GM21381 (cell line): ENCODE measurements around the gene TMCC2.
A peak's percentile ranks its signal among the peaks of the same experiment; 100 is the strongest.
"Not testable (repeated sequence)": the region's sequence is repeated elsewhere in the genome, so short reads cannot be mapped to it uniquely, and the experiment has no call there.

Source experiments
- ATAC-seq: cut with Tn5 transposase; IDR thresholded peaks from one replicate; pipeline ENCODE4 v1.9.1; 2021; ENCODE audit warnings: mild to moderate bottlenecking, moderate library complexity; ENCODE audit not compliant: unreplicated experiment

Gene TMCC2, protein sequence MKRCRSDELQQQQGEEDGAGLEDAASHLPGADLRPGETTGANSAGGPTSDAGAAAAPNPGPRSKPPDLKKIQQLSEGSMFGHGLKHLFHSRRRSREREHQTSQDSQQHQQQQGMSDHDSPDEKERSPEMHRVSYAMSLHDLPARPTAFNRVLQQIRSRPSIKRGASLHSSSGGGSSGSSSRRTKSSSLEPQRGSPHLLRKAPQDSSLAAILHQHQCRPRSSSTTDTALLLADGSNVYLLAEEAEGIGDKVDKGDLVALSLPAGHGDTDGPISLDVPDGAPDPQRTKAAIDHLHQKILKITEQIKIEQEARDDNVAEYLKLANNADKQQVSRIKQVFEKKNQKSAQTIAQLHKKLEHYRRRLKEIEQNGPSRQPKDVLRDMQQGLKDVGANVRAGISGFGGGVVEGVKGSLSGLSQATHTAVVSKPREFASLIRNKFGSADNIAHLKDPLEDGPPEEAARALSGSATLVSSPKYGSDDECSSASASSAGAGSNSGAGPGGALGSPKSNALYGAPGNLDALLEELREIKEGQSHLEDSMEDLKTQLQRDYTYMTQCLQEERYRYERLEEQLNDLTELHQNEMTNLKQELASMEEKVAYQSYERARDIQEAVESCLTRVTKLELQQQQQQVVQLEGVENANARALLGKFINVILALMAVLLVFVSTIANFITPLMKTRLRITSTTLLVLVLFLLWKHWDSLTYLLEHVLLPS

DNA sequence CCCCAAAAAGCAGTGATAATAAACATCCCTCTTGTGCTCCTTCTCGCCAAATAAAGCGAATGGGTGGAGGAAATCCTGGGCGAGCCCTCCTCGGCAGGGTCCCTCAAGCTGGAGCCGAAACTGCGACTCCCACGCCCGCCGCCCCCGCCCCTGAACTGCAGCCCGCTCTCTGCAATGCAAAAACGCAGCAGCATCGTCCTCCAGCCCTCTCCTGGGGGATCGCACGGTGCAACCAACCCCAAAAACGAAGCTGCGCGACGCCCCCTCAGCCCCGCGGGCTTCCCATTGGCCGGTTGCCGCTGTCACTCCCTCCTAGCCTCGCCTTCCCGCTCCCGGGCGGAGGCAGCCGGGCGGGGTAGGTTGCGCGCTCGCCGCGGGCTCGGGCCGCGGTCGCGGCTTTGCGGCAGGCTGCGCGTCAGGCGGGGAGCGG is at the start of gene TMCC2:
Gene TMCC2 (plus strand): TSS at position 363 of the 430 bp plus-strand sequence. CDS start 619 bp downstream, outside the sequence.
- ATAC-seq = peak; percentile 70

DNA sequence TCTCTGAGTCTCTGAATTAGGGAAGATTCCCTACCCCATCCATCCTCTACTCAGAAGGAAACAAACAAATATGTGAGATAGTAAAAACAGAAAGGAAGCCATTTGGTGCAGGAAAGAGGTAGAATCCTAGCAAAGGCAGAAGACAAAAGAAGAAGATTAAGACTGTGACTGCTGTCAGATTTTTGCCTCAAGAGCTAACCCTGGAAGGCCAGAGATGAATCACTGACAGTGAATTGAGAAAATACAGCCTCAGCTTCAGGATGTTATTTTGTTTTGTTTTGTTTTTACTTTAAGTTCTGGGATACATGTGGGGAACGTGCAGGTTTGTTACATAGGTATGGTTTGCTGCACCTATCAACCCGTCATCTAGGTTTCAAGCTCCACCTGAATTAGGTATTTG is 47.9 kb upstream of the TMCC2 start:
- no peak for ATAC-seq

DNA sequence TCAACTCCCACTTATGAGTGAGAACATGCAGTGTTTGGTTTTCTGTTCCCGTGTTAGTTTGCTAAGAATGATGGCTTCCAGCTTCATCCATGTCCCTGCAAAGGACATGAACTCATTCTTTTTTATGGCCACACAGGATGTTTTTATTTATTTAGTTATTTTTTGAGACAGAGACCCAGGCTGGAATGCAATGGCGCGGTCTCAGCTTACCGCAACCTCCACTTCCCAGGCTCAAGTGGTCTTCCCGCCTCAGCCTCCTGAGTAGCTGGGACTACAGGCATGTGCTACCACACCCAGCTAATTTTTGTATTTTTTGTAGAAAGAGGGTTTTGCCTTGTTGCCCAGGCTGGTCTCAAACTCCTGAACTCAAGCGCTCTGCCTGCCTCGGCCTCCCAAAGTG is 47.4 kb upstream of the TMCC2 start:
- not testable (repeated sequence) for ATAC-seq

DNA sequence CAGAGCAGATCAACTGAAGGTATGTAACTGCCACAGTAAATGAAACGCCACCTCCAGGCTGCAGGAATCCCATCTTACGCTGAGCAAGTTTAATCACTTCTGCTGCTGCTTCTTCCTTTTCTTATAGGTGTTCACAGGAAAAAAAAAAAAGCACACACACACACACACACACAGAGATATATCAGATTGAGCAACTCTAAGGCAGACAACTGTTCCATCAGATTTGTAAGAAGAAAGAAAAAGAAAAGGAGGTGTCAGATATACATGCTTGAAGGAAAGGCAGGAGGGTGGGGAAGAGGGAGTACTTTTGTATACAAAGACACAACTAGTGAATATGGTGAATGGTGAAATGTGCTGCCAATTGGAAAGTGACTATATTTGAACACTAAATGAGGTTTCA is 44.8 kb upstream of the TMCC2 start:
- no peak for ATAC-seq

DNA sequence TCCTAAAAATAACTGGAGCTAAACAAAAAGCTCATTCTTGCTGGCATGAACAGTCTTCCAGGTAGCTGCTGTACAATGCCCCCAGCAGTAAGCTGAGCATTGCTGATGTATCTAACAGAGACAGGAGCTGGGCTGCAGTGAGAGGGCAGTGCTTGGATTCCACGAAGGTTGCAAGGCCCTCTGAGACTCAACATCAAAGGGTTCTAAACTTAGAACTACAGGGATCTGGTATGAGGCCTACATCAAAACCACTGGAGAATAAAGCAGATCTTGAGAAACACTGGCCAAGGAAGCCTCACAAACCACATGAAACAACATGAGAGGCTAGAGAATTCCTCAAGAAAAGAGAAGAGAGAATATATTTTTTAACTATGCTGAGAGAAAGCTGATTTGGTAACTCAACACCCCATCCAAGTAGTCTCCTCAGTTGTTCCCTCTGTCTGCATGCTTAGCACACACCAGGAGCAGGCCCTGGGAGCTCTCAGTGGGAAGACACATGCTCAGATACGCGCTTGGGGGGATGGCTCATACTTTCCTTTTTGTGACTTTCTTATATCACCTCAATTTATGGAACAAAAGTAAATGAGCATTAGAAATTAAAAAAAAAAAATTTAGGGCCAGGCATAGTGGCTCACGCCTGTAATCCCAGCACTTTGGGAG is 43.9 kb upstream of the TMCC2 start:
- ATAC-seq = no peak

DNA sequence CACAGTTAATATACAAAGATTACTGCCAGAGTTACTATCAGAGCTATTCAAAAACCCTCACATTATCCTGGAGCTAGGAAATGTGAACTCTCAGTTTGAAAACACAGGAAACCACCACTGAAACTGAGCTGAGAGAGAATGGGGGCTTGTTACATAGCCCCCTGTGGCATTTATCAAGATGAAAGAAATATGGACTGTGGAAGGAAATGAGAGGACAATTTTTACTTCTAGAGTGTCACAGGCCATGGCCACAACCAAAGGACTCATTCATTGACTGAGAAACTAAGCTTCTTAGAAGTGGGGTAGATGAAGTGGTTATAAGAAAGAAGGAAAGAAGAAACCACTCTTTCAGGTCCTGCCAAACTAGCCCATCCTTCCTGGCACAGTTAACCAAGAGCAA is 41.6 kb upstream of the TMCC2 start:
- no peak for ATAC-seq

DNA sequence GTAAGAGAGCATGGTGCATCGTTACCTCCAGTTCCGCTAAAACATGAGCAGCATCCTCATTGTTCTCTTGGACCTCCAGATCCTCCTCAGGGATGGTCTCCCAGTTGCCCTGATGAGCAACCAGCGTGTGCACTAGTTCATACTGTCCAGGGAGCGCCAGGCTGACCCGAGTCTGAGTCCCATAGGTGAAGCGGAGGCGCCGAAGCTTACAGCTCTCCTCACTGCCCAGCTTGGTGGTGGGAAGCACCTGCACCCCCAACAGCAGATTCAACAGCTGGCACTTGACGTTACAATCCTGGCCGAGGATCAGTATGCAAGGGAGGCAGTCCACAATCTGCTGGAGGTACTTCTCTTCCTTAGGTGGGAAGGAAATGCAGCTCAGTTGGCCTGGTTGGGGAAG is 40.3 kb upstream of the TMCC2 start:
- ATAC-seq = no peak

DNA sequence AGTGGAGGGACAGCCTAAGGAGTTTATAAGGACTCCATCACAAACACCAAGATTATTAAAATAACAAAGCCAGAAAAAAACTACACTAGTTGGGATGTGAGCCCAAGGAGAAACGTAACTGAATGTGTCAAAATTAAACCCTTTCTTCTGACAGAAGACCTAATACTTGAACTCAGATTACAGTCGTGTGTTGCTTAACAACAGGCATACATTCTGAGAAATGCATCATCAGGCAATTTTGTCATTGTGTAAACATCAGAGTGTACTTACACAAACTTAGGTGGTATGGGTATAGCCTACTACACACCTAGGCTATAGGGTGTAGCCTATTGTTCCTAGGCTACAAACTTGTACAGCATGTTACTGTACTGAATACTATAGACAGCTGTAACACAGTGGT is 39.6 kb upstream of the TMCC2 start:
- ATAC-seq = no peak

DNA sequence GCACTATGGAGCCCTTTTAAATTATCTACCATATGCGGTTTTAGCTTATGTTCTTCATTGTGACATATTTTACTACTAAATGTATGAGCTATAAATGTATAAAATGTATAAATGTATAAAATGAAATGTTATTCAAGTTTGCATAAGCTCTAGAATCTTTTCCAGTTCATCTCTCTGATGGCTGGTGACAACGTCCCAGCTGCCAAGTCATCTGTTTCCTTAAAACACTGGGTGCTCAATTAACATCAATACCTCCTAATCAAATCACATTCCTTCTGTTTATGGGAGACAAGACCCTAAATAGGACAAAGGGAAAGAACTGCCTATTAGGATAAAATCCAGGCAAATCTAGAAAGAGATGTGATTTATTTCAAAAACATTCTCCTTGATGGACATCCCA is 39.1 kb upstream of the TMCC2 start:
- no peak for ATAC-seq

DNA sequence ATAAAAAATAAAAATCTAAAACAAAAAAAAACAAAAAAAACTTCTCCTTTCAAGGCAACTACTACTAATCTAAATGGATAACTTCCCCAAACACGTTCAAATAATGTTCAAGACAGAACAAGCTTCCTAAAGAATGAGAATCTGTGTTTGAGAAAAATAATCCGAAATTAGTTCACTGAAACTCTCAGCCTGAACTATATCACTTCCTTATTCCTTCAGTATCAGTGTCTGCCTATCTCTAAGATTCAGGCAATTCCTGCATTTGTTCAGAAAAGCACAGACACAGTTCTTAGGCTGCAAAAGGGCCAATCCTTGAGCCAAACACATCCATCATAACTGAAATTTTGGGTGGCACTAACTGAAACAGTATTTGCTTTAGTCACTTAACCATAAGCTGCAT is 38.6 kb upstream of the TMCC2 start:
- ATAC-seq = no peak

DNA sequence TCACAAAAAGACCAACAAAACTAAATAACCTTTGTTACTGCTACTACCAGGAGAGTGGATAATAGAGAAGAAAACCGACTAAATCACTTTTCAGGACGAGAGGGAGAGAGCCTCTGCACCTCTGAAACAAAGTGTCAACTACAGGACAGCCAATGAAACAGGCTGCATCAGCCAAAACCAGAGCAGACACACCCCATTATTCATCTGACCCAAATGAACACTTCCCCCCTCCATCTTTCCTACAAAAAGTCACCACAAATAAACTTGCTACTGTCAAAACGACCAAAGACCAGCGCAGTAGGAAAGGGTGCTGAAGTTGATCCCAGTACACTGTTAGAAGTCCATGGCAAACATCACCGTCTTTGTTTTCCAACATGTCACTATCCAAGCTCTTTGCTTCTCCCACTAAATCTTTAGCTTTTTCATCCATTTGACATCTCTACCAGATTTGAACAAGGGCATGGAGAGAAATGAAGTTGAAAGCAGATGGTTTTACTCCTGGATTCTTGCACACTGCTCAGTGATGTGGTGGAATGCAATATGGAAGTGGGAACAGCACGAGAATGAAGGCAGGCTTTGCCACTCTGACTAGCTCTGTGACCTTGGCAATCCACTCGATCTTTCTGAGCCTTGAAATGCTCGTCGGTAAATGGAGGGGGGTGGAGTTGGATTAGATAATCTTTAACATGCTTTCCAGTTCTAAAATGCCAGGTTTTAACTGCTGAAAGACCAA is 36.7 kb upstream of the TMCC2 start:
- ATAC-seq = no peak

DNA sequence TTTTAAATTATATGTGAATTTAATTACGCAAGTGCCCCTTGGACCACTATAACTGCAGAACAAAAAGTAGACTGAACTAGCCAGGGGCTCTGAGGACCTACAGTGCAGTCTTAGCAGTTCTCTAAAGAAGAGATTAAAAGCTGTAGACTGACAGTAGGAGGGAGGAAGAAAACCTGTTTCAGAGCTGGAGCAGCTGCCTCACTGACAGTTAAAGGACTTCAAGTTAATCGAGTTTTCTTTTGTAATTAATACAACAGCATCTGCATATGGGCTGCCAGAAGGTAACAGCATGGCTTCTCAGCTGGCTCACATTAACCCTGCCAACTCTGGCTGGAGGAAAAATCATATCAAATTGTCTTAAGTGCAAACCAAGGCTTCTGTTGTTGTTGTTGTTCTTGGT is 36.1 kb upstream of the TMCC2 start:
- no peak for ATAC-seq

DNA sequence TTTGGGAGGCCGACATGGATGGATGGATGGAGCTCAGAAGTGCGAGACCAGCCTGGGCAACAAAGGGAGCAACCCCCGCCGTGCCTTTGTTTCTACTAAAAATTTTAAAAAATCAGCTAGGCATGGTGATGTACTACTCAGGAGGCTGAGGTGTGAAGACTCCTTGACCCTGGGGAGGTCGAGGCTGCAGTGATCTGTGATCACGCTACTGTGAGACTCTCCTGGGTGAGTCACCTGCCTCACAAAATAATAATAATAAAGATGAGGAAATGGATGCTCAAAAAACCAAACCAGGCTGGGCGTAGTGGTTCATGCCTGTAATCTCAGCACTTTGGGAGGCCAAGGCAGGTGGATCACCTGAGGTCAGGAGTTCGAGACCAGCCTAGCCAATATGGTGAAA is 35.5 kb upstream of the TMCC2 start:
- no peak for ATAC-seq

DNA sequence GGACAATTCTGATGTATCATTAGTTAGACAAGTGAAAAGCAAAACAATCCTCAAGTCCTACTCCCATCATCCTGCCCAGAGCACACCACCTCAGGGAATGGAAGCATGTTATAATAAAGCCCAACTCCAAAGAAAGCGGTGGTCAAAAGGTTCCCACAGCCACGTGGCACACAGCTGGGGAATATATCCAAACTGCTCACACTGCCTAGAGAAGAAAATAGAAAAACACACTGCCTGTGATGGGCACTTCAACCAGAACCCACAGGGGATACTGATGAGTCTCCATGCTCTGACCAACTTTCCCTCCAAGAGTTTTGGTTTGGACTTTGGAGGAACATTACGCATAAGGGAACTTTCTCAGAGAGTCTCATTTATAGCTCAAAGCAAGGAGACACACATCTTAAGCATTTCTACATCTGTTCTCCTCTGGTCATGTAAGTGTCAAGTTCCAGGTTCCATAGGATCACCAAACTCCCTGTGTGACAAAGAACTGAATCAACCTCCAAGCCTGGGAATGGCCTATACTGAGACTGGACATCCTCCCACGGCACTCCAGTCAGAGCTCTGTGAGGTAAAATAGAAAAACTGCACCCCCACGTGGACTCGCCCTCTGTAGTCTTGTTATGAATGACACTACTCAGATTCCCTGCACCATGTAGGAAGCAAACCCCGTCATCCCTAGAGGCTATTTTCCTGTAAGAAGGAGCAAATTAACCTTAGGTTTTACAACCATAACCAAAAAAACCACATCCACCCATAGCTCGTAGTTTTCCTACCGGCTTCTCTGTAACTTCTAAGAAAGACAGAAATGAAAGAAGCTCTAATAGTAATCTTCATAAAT is 28.4 kb upstream of the TMCC2 start:
- ATAC-seq = no peak

DNA sequence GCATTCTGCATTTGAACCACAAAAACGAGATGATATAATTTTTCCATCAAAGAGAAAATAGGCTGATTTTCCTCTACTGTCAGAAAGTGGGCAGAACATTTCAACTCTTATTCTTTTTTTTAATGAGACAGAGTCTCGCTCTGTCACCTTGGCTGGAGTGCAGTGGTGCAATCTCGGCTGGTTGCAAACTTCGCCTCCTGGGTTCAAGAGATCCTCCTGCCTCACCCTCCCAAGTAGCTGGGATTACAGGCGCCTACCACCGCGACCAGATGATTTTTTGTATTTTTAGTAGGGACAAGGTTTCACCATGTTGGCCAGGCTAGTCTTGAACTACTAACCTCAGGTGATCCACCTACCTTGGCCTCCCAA is 27.8 kb upstream of the TMCC2 start:
- ATAC-seq = no peak

DNA sequence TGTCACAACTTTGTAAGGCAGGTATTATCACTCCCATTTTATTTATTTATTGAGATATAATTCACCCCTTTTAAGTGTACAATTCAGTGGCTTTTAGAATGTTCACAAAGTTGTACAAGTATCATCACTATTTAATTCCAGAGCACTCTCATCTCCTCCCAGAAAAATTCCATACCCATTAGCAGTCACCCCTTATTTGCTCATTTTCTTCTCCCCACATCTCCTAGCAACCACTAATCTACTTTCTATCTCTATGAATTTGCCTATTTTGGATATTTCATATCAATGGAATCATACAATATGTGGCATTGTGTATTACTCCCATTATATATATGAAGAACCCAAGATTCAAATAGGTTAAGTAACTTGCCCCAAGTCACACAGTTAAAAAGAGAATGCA is 23.2 kb upstream of the TMCC2 start:
- no peak for ATAC-seq

DNA sequence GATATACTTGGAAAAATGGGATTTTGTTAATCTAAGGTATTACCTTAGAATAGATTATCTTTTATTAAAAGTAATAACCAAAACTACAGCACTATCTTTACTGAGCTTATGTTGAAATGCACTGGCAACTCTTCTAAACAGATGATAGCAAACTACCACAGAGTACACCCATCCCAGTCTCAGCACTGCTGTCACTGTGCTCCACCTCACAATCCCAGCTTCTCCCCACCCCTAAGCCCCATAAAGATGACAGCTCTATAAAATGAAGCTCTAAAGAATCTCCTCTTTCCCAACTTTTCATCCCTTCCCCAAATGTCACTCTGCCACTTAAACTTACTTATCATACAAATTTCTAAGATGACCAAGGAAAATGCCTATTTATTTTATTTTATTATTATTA is 22.7 kb upstream of the TMCC2 start:
- no peak for ATAC-seq

DNA sequence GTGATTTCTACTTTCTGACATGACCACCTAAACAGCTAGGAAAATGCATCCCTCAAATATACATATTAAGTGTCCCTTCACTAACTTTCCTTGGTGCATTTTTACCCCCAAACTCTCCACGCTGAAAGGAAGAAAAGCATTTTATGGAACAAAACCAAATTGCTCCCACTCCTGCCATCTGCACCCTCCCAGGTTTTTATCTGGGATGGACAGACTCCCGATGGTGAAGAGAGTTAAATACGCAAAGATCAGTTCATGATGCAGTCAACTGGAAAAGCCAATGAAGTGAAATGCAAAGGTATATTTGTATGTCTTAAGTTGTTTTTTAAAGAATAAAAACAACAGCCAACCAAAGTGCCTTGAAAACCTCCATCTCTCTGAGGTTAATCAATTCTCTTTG is 18.9 kb upstream of the TMCC2 start:
- ATAC-seq = no peak

DNA sequence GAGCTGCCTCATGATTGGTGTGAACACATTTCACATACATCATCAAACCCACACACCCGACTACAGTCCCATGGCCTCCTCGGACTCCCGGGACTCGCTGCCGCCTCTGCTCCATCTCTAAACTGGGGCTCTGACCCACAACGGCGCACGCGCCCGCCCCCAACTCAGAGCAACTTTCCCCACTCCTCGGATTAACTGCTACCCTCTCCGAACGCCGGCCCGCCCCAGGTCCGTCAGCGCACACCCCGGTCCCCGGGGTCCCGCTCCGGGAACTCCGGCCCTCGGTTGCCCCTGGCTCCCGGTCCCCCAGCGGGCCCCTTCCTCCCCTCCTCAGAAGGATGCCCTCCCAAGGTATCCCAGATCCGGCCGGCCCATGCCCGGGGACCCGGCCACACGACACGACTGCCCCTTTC is 17.0 kb upstream of the TMCC2 start:
- ATAC-seq = no peak

DNA sequence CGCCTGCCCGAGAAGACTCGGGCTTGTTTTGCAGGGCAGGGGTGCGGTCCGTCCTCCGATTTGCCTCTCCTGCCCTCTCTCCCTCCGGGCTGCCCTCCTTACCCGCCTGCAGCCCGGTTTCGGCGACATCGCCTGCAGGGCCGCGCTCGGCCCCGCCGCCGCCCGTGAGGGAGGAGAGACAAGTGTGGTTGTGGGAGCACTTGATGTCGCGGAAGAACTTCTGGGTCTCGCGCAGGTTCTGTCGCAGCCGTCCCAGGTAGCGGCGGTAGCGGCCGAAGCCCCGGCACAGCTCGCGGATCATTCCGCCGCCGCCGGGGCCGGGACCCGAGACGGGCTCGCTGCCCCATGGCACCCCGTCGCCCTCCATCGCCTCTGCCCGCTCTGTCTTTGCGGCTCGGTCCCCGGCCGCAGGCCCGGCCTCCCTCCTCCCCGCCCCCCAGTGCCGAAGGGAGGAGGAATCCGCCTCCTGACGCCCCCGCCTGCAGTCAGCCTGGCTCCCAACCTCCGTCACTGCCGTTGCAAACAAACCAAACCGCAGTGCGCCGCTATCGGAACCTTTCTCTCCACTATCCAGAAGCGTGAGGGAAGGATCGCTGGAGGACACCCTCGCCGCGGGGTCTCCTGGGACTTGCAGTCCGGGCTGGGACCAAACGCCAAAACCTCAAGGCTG is 16.4 kb upstream of the TMCC2 start, which contains the start of gene DSTYK:
Gene DSTYK (minus strand): TSS at position 534 of the 670 bp plus-strand sequence. CDS start 167 bp downstream, at position 367.
- ATAC-seq = peak; percentile 84
